ENCODE measurements around the gene PTOV1.

The PTOV1 gene

GRCh38 chr19:49859682-49860335 is 8.8 kb downstream of the PTOV1 start:
- ATAC-seq (no peak), DNase-seq (no peak)

- DNase-seq (no peak), ATAC-seq (no peak)
These were observed 9.6 kb downstream of the PTOV1 start for GRCh38 chr19:49860336-49861102.

GRCh38 chr19:49861107-49861506 is 10.1 kb downstream of the PTOV1 start:
- ATAC-seq (no peak), DNase-seq (no peak)

GRCh38 chr19:49861541-49862378 is 10.8 kb downstream of the PTOV1 start:
- no peak for DNase-seq
- ATAC-seq = no peak

GRCh38 chr19:49862391-49863253 is 11.7 kb downstream of the PTOV1 start:
- ATAC-seq = no peak
- peak; percentile 48 for DNase-seq

GRCh38 chr19:49863254-49863934 is 12.4 kb downstream of the PTOV1 start:
- DNase-seq (no peak), ATAC-seq (no peak)

- ATAC-seq (no peak), DNase-seq (no peak)
These were observed 13.0 kb downstream of the PTOV1 start for GRCh38 chr19:49863935-49864320.

- ATAC-seq (no peak), DNase-seq (no peak)
These were observed 13.9 kb downstream of the PTOV1 start for GRCh38 chr19:49864890-49865289.

- peak; percentile 54 for ATAC-seq
These were observed 16.2 kb downstream of the PTOV1 start, which contains the start of gene PNKP for GRCh38 chr19:49866933-49867782. TSS of gene PNKP (minus strand) at chr19:49867576. CDS start at chr19:49867204, 372 bp downstream.

GRCh38 chr19:49869009-49869483 is 18.1 kb downstream of the PTOV1 start:
- DNase-seq (no peak), ATAC-seq (peak; percentile 6)

More at GRCh38 chr19:49866933-49867782, 16.2 kb downstream of the PTOV1 start, which contains the start of gene PNKP:
- DNase-seq = peak; percentile 86

- DNase-seq = peak; percentile 89
- peak; percentile 84 for ATAC-seq
These were observed 18.7 kb downstream of the PTOV1 start for GRCh38 chr19:49869484-49870308.

- DNase-seq (no peak), ATAC-seq (no peak)
These were observed 19.4 kb downstream of the PTOV1 start for GRCh38 chr19:49870309-49870901.

GRCh38 chr19:49871349-49871985 is 20.5 kb downstream of the PTOV1 start:
- ATAC-seq = no peak
- no peak for DNase-seq

GRCh38 chr19:49872245-49873128 is 21.5 kb downstream of the PTOV1 start:
- DNase-seq = no peak
- ATAC-seq = no peak

- no peak for DNase-seq
- no peak for ATAC-seq
These were observed 22.2 kb downstream of the PTOV1 start for GRCh38 chr19:49873129-49873521.

GRCh38 chr19:49873834-49874233 is 22.9 kb downstream of the PTOV1 start:
- no peak for ATAC-seq

GRCh38 chr19:49874503-49875157 is 23.7 kb downstream of the PTOV1 start:
- DNase-seq (no peak), ATAC-seq (no peak)

More at GRCh38 chr19:49873834-49874233, 22.9 kb downstream of the PTOV1 start:
- DNase-seq = no peak

Data from stimulated activated naive CD8-positive, alpha-beta T cell treated with anti-CD3 and anti-CD28 coated beads, Interleukin-15, Interleukin-2, amounts not matched to agents 100 U/mL and 50 U/mL, for 24 hours (primary cell).